Measurements from ENCODE around the gene PEAK1.
"Not testable (repeated sequence)": the region's sequence is repeated elsewhere in the genome, so short reads cannot be mapped to it uniquely, and the experiment has no call there.

Gene PEAK1

GRCh38 chr15:77309392-77309791 is 110.5 kb downstream of the PEAK1 start:
- DNase-seq (ENCODE audit: low read depth) = no peak

DNA sequence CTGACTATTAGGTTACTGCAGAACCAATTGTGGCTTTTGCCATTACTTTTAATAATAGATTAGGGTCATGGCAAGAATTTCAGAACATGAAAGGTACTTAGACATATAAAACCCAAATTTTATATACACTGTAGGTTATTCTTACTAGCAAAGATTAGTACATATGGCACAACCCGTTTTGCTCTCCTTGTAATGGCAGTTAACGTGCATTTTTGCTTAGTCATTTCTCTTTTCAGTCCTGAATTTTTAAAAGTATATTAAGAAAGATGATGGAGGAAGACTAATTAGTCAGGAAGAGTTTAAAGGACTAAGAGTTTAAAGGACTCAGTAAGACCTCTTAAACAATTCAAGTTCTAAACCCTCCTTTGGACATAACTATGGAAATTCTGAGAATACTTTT is 114.0 kb downstream of the PEAK1 start:
- DNase-seq (ENCODE audit: low read depth) = no peak

- DNase-seq (ENCODE audit: low read depth) = no peak
Measured at GRCh38 chr15:77296773-77297337, 123.0 kb downstream of the PEAK1 start.

- DNase-seq (ENCODE audit: low read depth) = no peak
Measured at GRCh38 chr15:77295446-77295845, 124.5 kb downstream of the PEAK1 start.

- no peak for DNase-seq (ENCODE audit: low read depth)
Measured at GRCh38 chr15:77292969-77293558, 126.8 kb downstream of the PEAK1 start.

- DNase-seq (ENCODE audit: low read depth) = no peak
Measured at GRCh38 chr15:77291107-77291506, 128.8 kb downstream of the PEAK1 start.

- DNase-seq (ENCODE audit: low read depth) = no peak
Measured at GRCh38 chr15:77287385-77287784, 132.5 kb downstream of the PEAK1 start.

GRCh38 chr15:77285057-77285997 is 134.6 kb downstream of the PEAK1 start:
- no peak for DNase-seq (ENCODE audit: low read depth)

DNA sequence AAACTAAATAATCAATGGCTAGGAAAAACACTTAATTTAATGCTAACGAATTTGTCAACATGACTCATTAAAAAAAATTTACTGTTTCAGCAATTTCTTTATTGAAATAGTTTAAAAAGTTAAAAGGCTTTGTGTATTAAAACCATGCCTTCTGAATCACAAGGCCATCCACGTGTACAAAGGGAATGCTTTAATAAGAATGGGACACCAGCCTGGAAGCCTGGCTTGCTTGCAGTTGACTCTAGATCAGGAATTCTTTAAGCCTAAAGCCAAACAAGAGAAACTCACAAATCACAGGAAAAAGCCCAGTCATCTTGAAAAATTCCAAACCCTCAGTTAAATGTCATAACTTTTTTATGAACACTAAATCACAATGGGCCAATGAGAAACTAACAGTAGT is 137.6 kb downstream of the PEAK1 start:
- no peak for DNase-seq (ENCODE audit: low read depth)

GRCh38 chr15:77276943-77277342 is 143.0 kb downstream of the PEAK1 start:
- DNase-seq (ENCODE audit: low read depth) = no peak

DNA sequence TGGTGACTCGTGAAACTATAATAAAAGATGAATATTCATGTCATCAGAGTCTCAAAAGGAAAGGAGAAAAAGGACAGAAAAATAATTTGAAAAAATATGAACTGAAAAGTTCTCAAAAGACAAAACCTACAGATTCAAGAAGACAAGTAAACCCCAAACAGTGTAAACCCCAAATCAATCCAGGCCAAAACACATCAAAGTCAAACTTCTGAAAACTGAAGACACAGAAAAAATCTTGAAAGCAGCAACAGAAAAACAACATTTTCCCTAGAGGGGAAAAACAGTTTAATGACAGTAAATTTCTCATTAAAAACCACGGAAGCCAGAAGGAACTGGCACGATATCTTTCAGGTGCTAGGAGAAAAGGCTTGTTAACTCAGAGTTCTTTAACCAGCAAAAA is 143.8 kb downstream of the PEAK1 start:
- no peak for DNase-seq (ENCODE audit: low read depth)

- DNase-seq (ENCODE audit: low read depth) = not testable (repeated sequence)
Measured at GRCh38 chr15:77273136-77273535, 146.8 kb downstream of the PEAK1 start.

- DNase-seq (ENCODE audit: low read depth) = no peak
Measured at GRCh38 chr15:77266708-77267386, 153.1 kb downstream of the PEAK1 start.

DNA sequence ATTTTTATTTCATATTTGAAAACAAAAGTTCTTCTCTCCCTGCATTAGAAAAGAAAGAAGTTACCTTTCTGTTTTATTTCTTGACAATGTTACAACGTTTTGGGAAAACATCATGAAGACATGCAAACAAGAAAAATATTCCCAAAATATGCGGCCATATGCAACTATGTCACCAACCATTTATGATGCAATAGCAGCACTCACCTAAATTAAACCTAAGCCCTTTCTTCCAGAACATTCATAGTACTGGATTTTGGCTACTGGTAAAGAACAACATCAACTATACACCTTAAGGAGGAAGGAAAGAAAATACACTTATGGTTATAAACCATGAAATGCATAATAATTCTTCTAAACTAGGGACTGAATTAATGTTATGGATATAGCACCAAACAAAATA is 164.5 kb downstream of the PEAK1 start:
- DNase-seq (ENCODE audit: low read depth) = no peak

- DNase-seq (ENCODE audit: low read depth) = no peak
Measured at GRCh38 chr15:77251662-77252061, 168.2 kb downstream of the PEAK1 start.

- no peak for DNase-seq (ENCODE audit: low read depth)
Measured at GRCh38 chr15:77247116-77247515, 172.8 kb downstream of the PEAK1 start.

GRCh38 chr15:77243716-77244401 is 176.0 kb downstream of the PEAK1 start:
- DNase-seq (ENCODE audit: low read depth) = no peak

DNA sequence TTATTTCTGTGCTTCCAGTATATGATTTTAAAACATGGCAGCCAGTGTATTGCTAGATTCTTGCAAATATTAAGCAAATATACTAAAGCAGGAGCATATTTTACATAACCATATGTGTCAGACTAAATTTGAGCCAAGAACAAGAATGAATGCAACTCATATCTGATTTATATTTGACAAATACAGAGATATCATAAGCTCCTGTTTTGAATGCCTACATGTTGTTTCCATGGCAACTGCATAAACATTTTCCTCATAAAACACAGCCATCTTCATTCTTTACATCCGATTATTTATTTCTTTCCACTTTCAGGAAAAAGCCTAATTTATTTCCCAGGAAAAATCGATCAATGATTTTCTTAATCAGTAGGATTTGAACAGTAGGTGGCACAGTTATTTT is 176.8 kb downstream of the PEAK1 start:
- DNase-seq (ENCODE audit: low read depth) = no peak

- no peak for DNase-seq (ENCODE audit: low read depth)
Measured at GRCh38 chr15:77239882-77240608, 179.9 kb downstream of the PEAK1 start.

- DNase-seq (ENCODE audit: low read depth) = no peak
Measured at GRCh38 chr15:77235566-77235965, 184.3 kb downstream of the PEAK1 start.

GRCh38 chr15:77228828-77229227 is 191.1 kb downstream of the PEAK1 start:
- DNase-seq (ENCODE audit: low read depth) = no peak

Data from stimulated activated CD8-positive, alpha-beta memory T cell treated with anti-CD3 and anti-CD28 coated beads, Interleukin-15, amount 100 ng/mL, for 1 hour (primary cell).